Measurements from ENCODE around the gene COMMD4. TPM values are rescaled to one million over a fixed set of nuclear protein-coding genes. Genes with fewer than 3 reads are reported as not detected.
"Not testable (repeated sequence)": the region's sequence is repeated elsewhere in the genome, so short reads cannot be mapped to it uniquely, and the experiment has no call there.

The COMMD4 gene
- total and polyA plus RNA-seq, 2 of the 8 experiments (the other 6 are each of a cell fraction or from before 2014, with no cell fraction given), result 131 to 236 TPM

- H3K27ac ChIP-seq (ENCODE audit: low read depth, low read length); DNase-seq (ENCODE audit: low read depth in 1 of 2, low spot score in 2 of 2); H4K91ac ChIP-seq (replicated peaks; ENCODE audit: insufficient read length, low read length); H4K20me1 ChIP-seq (replicated peaks in 1 of 2; ENCODE audit: control insufficient read depth in 1 of 2, insufficient read depth in 2 of 2, low read length in 2 of 2); H3K56ac ChIP-seq (replicated peaks; ENCODE audit: insufficient read length, low read depth, low read length); H3K27me3 ChIP-seq (replicated peaks in 1 of 4; ENCODE audit: control insufficient read depth in 3 of 4, extremely low read depth in 1 of 4, insufficient read depth in 3 of 4, low read length in 3 of 4); H2BK120ac ChIP-seq (replicated peaks; ENCODE audit: low read depth, low read length); H2BK12ac ChIP-seq (ENCODE audit: low read depth, low read length); H2AK5ac ChIP-seq (ENCODE audit: low read depth, low read length); POLR2A ChIA-PET (ENCODE audit: partially characterized antibody); H3K4ac ChIP-seq (replicated peaks; ENCODE audit: insufficient read length, low read depth, low read length); H3K4me1 ChIP-seq (replicated peaks in 1 of 4; ENCODE audit: control insufficient read depth in 3 of 4, insufficient read depth in 4 of 4, low read length in 3 of 4); H3K9me3 ChIP-seq (ENCODE audit: insufficient read depth in 2 of 2, low read depth in 1 of 2, low read length in 1 of 2); H3K23ac ChIP-seq (ENCODE audit: insufficient read length); H3K9ac ChIP-seq (replicated peaks in 1 of 4; ENCODE audit: extremely low read depth in 1 of 4, low read depth in 3 of 4, low read length in 3 of 4); H4K8ac ChIP-seq (ENCODE audit: extremely low read depth, insufficient read depth, low read length); H3K14ac ChIP-seq (ENCODE audit: insufficient read length); H2AFZ ChIP-seq (ENCODE audit: low read length); H2BK15ac ChIP-seq (ENCODE audit: low read length); H2BK20ac ChIP-seq (ENCODE audit: low read length); FAIRE-seq; H3K23me2 ChIP-seq (ENCODE audit: low read depth, low read length); H3K36me3 ChIP-seq (ENCODE audit: control insufficient read depth in 2 of 4, insufficient read depth in 4 of 4, low read length in 3 of 4); H3K4me2 ChIP-seq (ENCODE audit: insufficient read depth in 1 of 2, low read depth in 2 of 2, low read length in 2 of 2); H3K18ac ChIP-seq (ENCODE audit: extremely low read depth, low read length); H3K79me2 ChIP-seq (ENCODE audit: control insufficient read depth in 1 of 2, insufficient read depth in 2 of 2, low read length in 2 of 2); H4K5ac ChIP-seq (ENCODE audit: insufficient read length, low read depth, low read length); H2BK5ac ChIP-seq (ENCODE audit: low read depth, low read length); H3K79me1 ChIP-seq (ENCODE audit: low read depth, low read length); H3K4me3 ChIP-seq (ENCODE audit: extremely low read depth in 1 of 4, insufficient read depth in 2 of 4, low read depth in 3 of 4, low read length in 4 of 4): not testable (repeated sequence)
- CTCF ChIA-PET (ENCODE audit: partially characterized antibody), result interaction anchor here (0.9 to 1.8 kb wide), 4 partner anchors 8 to 1235 kb away, joined by 3 to 7 read pairs (median 4); no protein-coding TSS in a partner anchor
- 68% methylated on average over 4 of the region's 6 CpGs; no CpG with 5 or more reads in 1 of the 2 experiments for WGBS, 2 experiments (ENCODE audit: extremely low coverage in 1 of 2, insufficient coverage in 1 of 2, insufficient read length in 1 of 2, insufficient replicate concordance in 2 of 2, low coverage in 1 of 2, low lambda C conversion rate in 2 of 2, missing lambda C conversion rate in 1 of 2)
Observed at GRCh38 chr15:75300026-75300425, 35.8 kb upstream of the COMMD4 start.
